GM21423 (cell line): ENCODE measurements around the gene KRT20.

Experiments
- ATAC-seq: cut with Tn5 transposase; IDR thresholded peaks from one replicate; pipeline ENCODE4 v1.9.1; 2021; ENCODE audit warnings: mild to moderate bottlenecking, moderate library complexity; ENCODE audit not compliant: unreplicated experiment

Gene KRT20

GRCh38 chr17:40857535-40857934 is 27.5 kb downstream of the KRT20 start:
- no peak for ATAC-seq

- no peak for ATAC-seq
Measured at GRCh38 chr17:40854175-40854814, 30.7 kb downstream of the KRT20 start.

GRCh38 chr17:40852364-40852763 is 32.7 kb downstream of the KRT20 start:
- ATAC-seq = no peak

- ATAC-seq = no peak
Measured at GRCh38 chr17:40850293-40850972, 34.6 kb downstream of the KRT20 start.

GRCh38 chr17:40849723-40850122 is 35.3 kb downstream of the KRT20 start:
- no peak for ATAC-seq

- no peak for ATAC-seq
Measured at GRCh38 chr17:40848583-40849235, 36.3 kb downstream of the KRT20 start.

GRCh38 chr17:40846515-40847144 is 38.4 kb downstream of the KRT20 start:
- ATAC-seq = no peak

GRCh38 chr17:40844671-40845107 is 40.4 kb downstream of the KRT20 start:
- no peak for ATAC-seq

GRCh38 chr17:40843242-40843641 is 41.8 kb downstream of the KRT20 start:
- no peak for ATAC-seq

- no peak for ATAC-seq
Measured at GRCh38 chr17:40841246-40841645, 43.8 kb downstream of the KRT20 start.

- no peak for ATAC-seq
Measured at GRCh38 chr17:40839194-40839593, 45.8 kb downstream of the KRT20 start.

GRCh38 chr17:40836020-40836419 is 49.0 kb downstream of the KRT20 start:
- ATAC-seq = no peak

- ATAC-seq = no peak
Measured at GRCh38 chr17:40833882-40834281, 51.2 kb downstream of the KRT20 start.

- no peak for ATAC-seq
Measured at GRCh38 chr17:40832840-40833239, 52.2 kb downstream of the KRT20 start.

GRCh38 chr17:40830085-40830776 is 54.8 kb downstream of the KRT20 start:
- no peak for ATAC-seq

- no peak for ATAC-seq
Measured at GRCh38 chr17:40828454-40829044, 56.5 kb downstream of the KRT20 start.

GRCh38 chr17:40827746-40828453 is 57.1 kb downstream of the KRT20 start:
- ATAC-seq = no peak
